Vagina (tissue), 2 donors: ENCODE results near the gene PPL.

Experiments used
- CTCF ChIP-seq, 3 experiments: fragments of 450-650 bp in 2 of 3; fragments of 200-600 bp in 1 of 3; sonication (generic) in 1 of 3; IDR thresholded peaks; one replicate each; pipeline ENCODE4 v1.5.1; 2017 to 2019; ENCODE audit warnings: antibody characterized with exemption in 3 of 3, mild to moderate bottlenecking in 2 of 3, moderate library complexity in 2 of 3
- POLR2A ChIP-seq, 2 donors: fragments of 450-650 bp; IDR thresholded peaks; one replicate each; pipeline ENCODE4 v1.6.1; 2017; ENCODE audit warnings: antibody characterized with exemption in 2 of 2, mild to moderate bottlenecking in 2 of 2, moderate library complexity in 2 of 2
- POLR2AphosphoS5 ChIP-seq, 2 donors: sonication (generic); formaldehyde crosslinking; IDR thresholded peaks; one replicate each; pipeline ENCODE4 v1.9.0; 2017; ENCODE audit warnings: antibody characterized with exemption in 2 of 2, mild to moderate bottlenecking in 2 of 2, low read depth in 1 of 2; ENCODE audit not compliant: insufficient read depth in 1 of 2

- TF ChIP-seq CTCF (IDR thresholded peaks at IDR 0.05) (no peak), POLR2AphosphoS5 (IDR thresholded peaks at IDR 0.05; ENCODE audit: insufficient read depth in 1 of 2, low read depth in 1 of 2) (no peak), POLR2A (IDR thresholded peaks at IDR 0.05) (no peak)
Measured at GRCh38 chr16:4874666-4875065, 62.3 kb downstream of the PPL start.
